Stimulated activated memory B cell treated with anti-CD40 and anti-IgM and Interleukin-4, amounts not matched to agents 10 μg/mL and 1 μg/mL and 100 μg/mL, for 72 hours (primary cell): ENCODE data around the gene CYB5R3.
"Not testable (repeated sequence)": the region's sequence is repeated elsewhere in the genome, so short reads cannot be mapped to it uniquely, and the experiment has no call there.

Experiments used
- ATAC-seq: fragments of 150-1000 bp; cut with Tn5 transposase; 2 replicates; pipeline ENCODE4 v1.10.0; 2021
- H3K27ac Mint-ChIP-seq: one replicate; pipeline ENCODE4 v1.8.0; 2022; ENCODE audit warnings: mild to moderate bottlenecking, mixed read lengths
- H3K27me3 Mint-ChIP-seq: one replicate; pipeline ENCODE4 v1.8.0; 2022; ENCODE audit warnings: mixed read lengths
- H3K36me3 Mint-ChIP-seq: one replicate; pipeline ENCODE4 v1.8.0; 2022; ENCODE audit warnings: mixed read lengths
- H3K4me1 Mint-ChIP-seq: one replicate; pipeline ENCODE4 v1.8.0; 2022; ENCODE audit warnings: mixed read lengths
- H3K4me3 Mint-ChIP-seq: one replicate; pipeline ENCODE4 v1.8.0; 2022; ENCODE audit warnings: mild to moderate bottlenecking, moderate library complexity, mixed read lengths
- H3K9me3 Mint-ChIP-seq: one replicate; pipeline ENCODE4 v1.8.0; 2022; ENCODE audit warnings: mixed read lengths

CYB5R3 gene

GRCh38 chr22:42612336-42612735, 36.9 kb downstream of the CYB5R3 start:
- ATAC-seq, result no peak
- H3K4me3 Mint-ChIP-seq, result peak overlapping the region; percentile 26
- H3K4me1 Mint-ChIP-seq, result peaks cover 51% of the 10 kb centered on the region
- no peaks in the 10 kb centered on the region for H3K9me3 Mint-ChIP-seq
- H3K36me3 Mint-ChIP-seq, result peaks cover 7% of the 10 kb centered on the region
- no peaks in the 10 kb centered on the region for H3K27me3 Mint-ChIP-seq
- H3K27ac Mint-ChIP-seq, result peak overlapping the region; percentile 100

GRCh38 chr22:42611051-42611450, 38.1 kb downstream of the CYB5R3 start:
- Mint-ChIP-seq H3K4me3 (no peak overlapping the region), H3K36me3 (peaks cover 7% of the 10 kb centered on the region)

GRCh38 chr22:42610186-42610585, 39.0 kb downstream of the CYB5R3 start:
- no peak overlapping the region for H3K27ac Mint-ChIP-seq
- H3K4me3 Mint-ChIP-seq, result no peak overlapping the region
- no peaks in the 10 kb centered on the region for H3K9me3 Mint-ChIP-seq
- peaks cover 7% of the 10 kb centered on the region for H3K36me3 Mint-ChIP-seq
- H3K4me1 Mint-ChIP-seq, result peaks cover 43% of the 10 kb centered on the region
- H3K27me3 Mint-ChIP-seq, result no peaks in the 10 kb centered on the region
- ATAC-seq, result no peak

More at GRCh38 chr22:42611051-42611450, 38.1 kb downstream of the CYB5R3 start:
- Mint-ChIP-seq H3K4me1 (peaks cover 51% of the 10 kb centered on the region), H3K9me3 (no peaks in the 10 kb centered on the region), H3K27me3 (no peaks in the 10 kb centered on the region), H3K27ac (no peak overlapping the region)
- no peak for ATAC-seq

GRCh38 chr22:42608823-42609361, 40.3 kb downstream of the CYB5R3 start:
- Mint-ChIP-seq H3K9me3 (no peaks in the 10 kb centered on the region), H3K4me1 (peaks cover 47% of the 10 kb centered on the region)

GRCh38 chr22:42608136-42608822, 40.9 kb downstream of the CYB5R3 start:
- Mint-ChIP-seq H3K27me3 (no peaks in the 10 kb centered on the region), H3K36me3 (peaks cover 8% of the 10 kb centered on the region), H3K27ac (no peak overlapping the region), H3K4me3 (no peak overlapping the region), H3K4me1 (peaks cover 42% of the 10 kb centered on the region), H3K9me3 (no peaks in the 10 kb centered on the region)
- ATAC-seq, result no peak

More at GRCh38 chr22:42608823-42609361, 40.3 kb downstream of the CYB5R3 start:
- H3K27ac Mint-ChIP-seq, result no peak overlapping the region
- H3K4me3 Mint-ChIP-seq, result no peak overlapping the region
- peaks cover 7% of the 10 kb centered on the region for H3K36me3 Mint-ChIP-seq
- no peaks in the 10 kb centered on the region for H3K27me3 Mint-ChIP-seq
- ATAC-seq, result no peak

- not testable (repeated sequence) for H3K9me3 Mint-ChIP-seq, H3K27ac Mint-ChIP-seq, ATAC-seq, H3K4me3 Mint-ChIP-seq, H3K36me3 Mint-ChIP-seq, H3K27me3 Mint-ChIP-seq
- peaks cover 36% of the 10 kb centered on the region for H3K4me1 Mint-ChIP-seq
These were observed 41.6 kb downstream of the CYB5R3 start for GRCh38 chr22:42607641-42608040.

- H3K4me1 Mint-ChIP-seq, result peaks cover 11% of the 10 kb centered on the region
- no peak overlapping the region for H3K27ac Mint-ChIP-seq
- peaks cover 32% of the 10 kb centered on the region for H3K36me3 Mint-ChIP-seq
These were observed 44.8 kb downstream of the CYB5R3 start for GRCh38 chr22:42604403-42604802.

GRCh38 chr22:42603427-42603826, 45.8 kb downstream of the CYB5R3 start:
- Mint-ChIP-seq H3K4me3 (no peak overlapping the region), H3K9me3 (no peaks in the 10 kb centered on the region)

More at GRCh38 chr22:42604403-42604802, 44.8 kb downstream of the CYB5R3 start:
- Mint-ChIP-seq H3K9me3 (no peaks in the 10 kb centered on the region), H3K4me3 (no peak overlapping the region), H3K27me3 (no peaks in the 10 kb centered on the region)
- no peak for ATAC-seq

GRCh38 chr22:42602470-42602869, 46.7 kb downstream of the CYB5R3 start:
- Mint-ChIP-seq H3K27me3 (no peaks in the 10 kb centered on the region), H3K4me3 (no peak overlapping the region), H3K4me1 (peaks cover 8% of the 10 kb centered on the region), H3K9me3 (no peaks in the 10 kb centered on the region), H3K36me3 (peaks cover 42% of the 10 kb centered on the region), H3K27ac (no peak overlapping the region)
- ATAC-seq, result no peak

More at GRCh38 chr22:42603427-42603826, 45.8 kb downstream of the CYB5R3 start:
- no peak for ATAC-seq
- H3K27ac Mint-ChIP-seq, result no peak overlapping the region
- peaks cover 39% of the 10 kb centered on the region for H3K36me3 Mint-ChIP-seq
- peaks cover 8% of the 10 kb centered on the region for H3K4me1 Mint-ChIP-seq
- no peaks in the 10 kb centered on the region for H3K27me3 Mint-ChIP-seq

- Mint-ChIP-seq H3K9me3 (no peaks in the 10 kb centered on the region), H3K27me3 (no peaks in the 10 kb centered on the region), H3K4me3 (no peak overlapping the region), H3K4me1 (peaks cover 8% of the 10 kb centered on the region), H3K36me3 (peaks cover 47% of the 10 kb centered on the region), H3K27ac (no peak overlapping the region)
- no peak for ATAC-seq
These were observed 47.2 kb downstream of the CYB5R3 start for GRCh38 chr22:42601879-42602465.

GRCh38 chr22:42596863-42597530, 52.2 kb downstream of the CYB5R3 start:
- Mint-ChIP-seq H3K27ac (no peak overlapping the region), H3K36me3 (peaks cover 65% of the 10 kb centered on the region), H3K4me1 (no peaks in the 10 kb centered on the region), H3K9me3 (no peaks in the 10 kb centered on the region), H3K27me3 (no peaks in the 10 kb centered on the region), H3K4me3 (no peak overlapping the region)
- ATAC-seq, result no peak

- no peak overlapping the region for H3K4me3 Mint-ChIP-seq
- H3K27ac Mint-ChIP-seq, result no peak overlapping the region
- ATAC-seq, result no peak
- no peaks in the 10 kb centered on the region for H3K27me3 Mint-ChIP-seq
- H3K36me3 Mint-ChIP-seq, result peaks cover 61% of the 10 kb centered on the region
- no peaks in the 10 kb centered on the region for H3K9me3 Mint-ChIP-seq
- H3K4me1 Mint-ChIP-seq, result no peaks in the 10 kb centered on the region
These were observed 52.9 kb downstream of the CYB5R3 start for GRCh38 chr22:42596336-42596735.

GRCh38 chr22:42595434-42595833, 53.8 kb downstream of the CYB5R3 start:
- Mint-ChIP-seq H3K9me3 (no peaks in the 10 kb centered on the region), H3K27ac (no peak overlapping the region), H3K4me1 (no peaks in the 10 kb centered on the region), H3K4me3 (no peak overlapping the region), H3K27me3 (no peaks in the 10 kb centered on the region), H3K36me3 (peaks cover 52% of the 10 kb centered on the region)
- ATAC-seq, result no peak

GRCh38 chr22:42591987-42592386, 57.2 kb downstream of the CYB5R3 start:
- H3K4me1 Mint-ChIP-seq, result peaks cover 10% of the 10 kb centered on the region
- no peak overlapping the region for H3K4me3 Mint-ChIP-seq
- no peak for ATAC-seq
- H3K9me3 Mint-ChIP-seq, result no peaks in the 10 kb centered on the region
- H3K36me3 Mint-ChIP-seq, result peaks cover 54% of the 10 kb centered on the region
- no peaks in the 10 kb centered on the region for H3K27me3 Mint-ChIP-seq
- H3K27ac Mint-ChIP-seq, result no peak overlapping the region

- H3K9me3 Mint-ChIP-seq, result no peaks in the 10 kb centered on the region
- peak overlapping the region; percentile 76 for H3K27ac Mint-ChIP-seq
- H3K36me3 Mint-ChIP-seq, result peaks cover 57% of the 10 kb centered on the region
- no peak overlapping the region for H3K4me3 Mint-ChIP-seq
- ATAC-seq, result peak; percentile 50
- H3K27me3 Mint-ChIP-seq, result no peaks in the 10 kb centered on the region
- H3K4me1 Mint-ChIP-seq, result peaks cover 10% of the 10 kb centered on the region
These were observed 61.5 kb downstream of the CYB5R3 start for GRCh38 chr22:42587588-42588175.
